Effector CD4-positive, alpha-beta T cell (primary cell): ENCODE data around the gene KIF7.

Experiments
- DNase-seq: peaks from one replicate; pipeline ENCODE4 v3.0.0-alpha.2; 2020

The KIF7 gene

DNA sequence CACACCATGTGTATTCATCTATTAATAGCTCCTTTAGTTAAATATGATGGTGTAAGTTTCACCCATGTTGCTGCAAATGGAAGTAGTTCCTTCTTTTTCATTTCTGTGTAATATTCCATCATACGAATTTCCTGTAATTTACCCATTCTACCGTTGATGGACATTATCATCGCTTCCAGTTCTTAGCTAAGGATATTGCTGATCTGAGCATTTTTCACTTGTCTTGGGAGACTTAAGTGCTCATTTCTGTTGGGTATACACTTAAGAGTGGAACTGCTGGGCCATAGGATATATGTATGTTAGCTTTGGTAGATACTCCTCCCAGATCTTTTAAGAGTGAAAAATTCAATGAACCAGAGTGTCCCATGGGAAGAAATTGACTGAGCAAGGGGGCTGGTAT, 12.9 kb upstream of the KIF7 start:
- no peak for DNase-seq

DNA sequence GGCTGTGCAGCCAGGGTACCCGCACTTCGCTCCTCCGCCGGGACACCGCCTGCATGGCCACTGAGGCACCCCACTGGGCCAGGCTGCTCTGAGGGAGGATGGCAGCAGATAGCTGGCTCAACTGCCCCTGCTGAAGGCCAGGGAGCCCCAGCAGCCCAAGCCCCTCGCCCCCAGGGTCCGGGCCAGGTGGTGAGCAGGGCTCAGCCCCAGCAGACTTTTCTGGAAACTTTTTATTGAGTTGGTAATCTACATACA, 12.4 kb upstream of the KIF7 start:
- no peak for DNase-seq

- no peak for DNase-seq
Observed at GRCh38 chr15:89666858-89667705, 11.8 kb upstream of the KIF7 start.

GRCh38 chr15:89666184-89666857, 11.1 kb upstream of the KIF7 start:
- no peak for DNase-seq

GRCh38 chr15:89665449-89666181, 10.3 kb upstream of the KIF7 start:
- DNase-seq, result no peak

- no peak for DNase-seq
Observed at GRCh38 chr15:89664441-89665350, 9.4 kb upstream of the KIF7 start.

GRCh38 chr15:89662893-89663626, 7.8 kb upstream of the KIF7 start:
- DNase-seq, result no peak

- no peak for DNase-seq
Observed at GRCh38 chr15:89660556-89660955, 5.3 kb upstream of the KIF7 start.

DNA sequence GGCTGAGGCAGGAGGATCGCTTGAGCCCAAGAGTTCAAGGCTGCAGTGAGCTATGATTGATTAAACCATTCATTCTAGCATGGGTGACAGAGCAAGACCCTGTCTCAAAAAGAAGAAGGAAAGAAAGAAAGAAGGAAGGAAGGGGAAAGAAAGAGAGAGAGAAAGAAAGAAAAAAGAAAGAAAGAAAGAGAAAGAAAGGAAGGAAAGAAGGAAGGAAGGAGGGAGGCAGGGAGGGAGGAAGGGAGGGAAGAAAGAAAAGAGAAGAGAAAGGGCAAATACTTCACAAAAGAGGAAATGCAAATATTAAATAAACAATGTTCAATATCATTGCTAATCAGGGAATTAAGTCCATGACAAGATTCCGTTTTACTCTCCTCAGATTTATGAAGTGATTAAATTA, 4.0 kb upstream of the KIF7 start:
- DNase-seq, result no peak

- no peak for DNase-seq
Observed at GRCh38 chr15:89657686-89658200, 2.5 kb upstream of the KIF7 start.

DNA sequence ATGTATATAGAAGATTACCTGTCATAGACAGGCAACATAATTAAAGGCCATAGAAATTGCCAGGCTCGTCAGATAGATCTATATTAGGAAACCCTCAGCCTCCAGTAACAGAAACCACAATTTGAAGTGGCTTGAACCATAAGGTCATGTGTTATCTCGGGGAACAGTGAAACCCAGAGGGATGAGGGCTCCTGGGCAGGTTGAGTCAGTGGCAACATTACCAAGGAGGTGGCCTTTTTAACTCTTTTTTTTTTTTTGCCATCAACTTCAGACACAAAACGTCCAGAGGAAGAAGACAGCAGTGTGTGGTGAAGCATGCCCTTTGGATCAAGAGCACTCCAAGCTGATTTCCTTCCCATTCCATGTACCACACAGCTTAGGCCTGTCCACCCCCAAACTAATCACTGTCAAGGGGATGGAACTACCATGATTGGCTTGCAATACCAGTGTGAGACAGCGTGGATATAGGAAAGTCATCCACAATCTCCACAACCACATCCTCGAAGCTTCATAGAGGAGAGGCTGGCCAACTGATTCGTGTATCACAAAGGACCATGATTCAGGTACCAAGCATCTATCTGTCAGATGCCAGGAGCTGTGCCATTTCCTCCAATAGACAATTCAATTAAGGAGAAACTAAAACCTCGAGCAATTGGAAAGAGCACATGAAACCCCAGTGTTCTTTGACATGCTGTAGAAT, 999 bp upstream of the KIF7 start:
- DNase-seq, result no peak

DNA sequence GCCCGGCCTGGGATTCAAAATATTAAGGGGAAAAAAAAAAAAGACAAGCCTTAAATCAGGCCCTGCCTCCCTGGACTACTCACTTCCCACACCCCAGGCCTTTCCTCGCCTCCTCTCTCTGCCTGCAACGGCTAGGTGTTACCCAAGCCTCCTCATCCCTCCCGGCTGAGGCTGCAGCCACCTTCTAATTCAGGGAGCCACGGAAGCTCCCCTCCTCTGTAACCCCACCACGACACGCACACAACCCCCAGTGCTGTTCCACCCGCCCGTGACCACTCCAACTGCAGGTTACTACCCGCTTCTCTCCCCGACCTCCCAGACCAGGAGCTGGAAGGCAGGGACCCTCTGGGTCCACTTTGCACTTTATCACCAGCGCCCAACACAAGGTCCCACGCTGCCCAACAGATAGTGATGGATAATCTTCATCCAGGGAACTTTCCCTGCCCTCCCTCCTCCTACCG, 936 bp downstream of the KIF7 start:
- DNase-seq, result no peak

DNA sequence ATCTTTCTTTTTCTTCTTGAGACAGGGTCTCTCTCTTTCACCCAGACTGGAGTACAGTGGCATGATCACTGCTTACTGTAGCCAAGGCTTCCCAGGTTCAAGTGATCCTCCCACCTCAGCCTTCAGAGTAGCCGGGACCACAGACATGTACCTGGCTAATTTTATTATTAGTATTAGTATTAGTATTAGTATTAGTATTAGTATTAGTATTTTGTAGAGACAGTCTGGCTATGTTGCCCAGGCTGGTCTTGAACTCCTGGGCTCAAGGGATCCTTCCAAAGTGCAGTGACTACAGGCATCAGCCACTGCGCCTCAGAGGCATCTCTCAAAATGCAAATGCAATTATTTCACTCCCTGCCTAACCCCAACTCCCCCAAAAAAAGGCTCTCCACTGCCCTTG, 1.7 kb downstream of the KIF7 start:
- DNase-seq, result no peak

DNA sequence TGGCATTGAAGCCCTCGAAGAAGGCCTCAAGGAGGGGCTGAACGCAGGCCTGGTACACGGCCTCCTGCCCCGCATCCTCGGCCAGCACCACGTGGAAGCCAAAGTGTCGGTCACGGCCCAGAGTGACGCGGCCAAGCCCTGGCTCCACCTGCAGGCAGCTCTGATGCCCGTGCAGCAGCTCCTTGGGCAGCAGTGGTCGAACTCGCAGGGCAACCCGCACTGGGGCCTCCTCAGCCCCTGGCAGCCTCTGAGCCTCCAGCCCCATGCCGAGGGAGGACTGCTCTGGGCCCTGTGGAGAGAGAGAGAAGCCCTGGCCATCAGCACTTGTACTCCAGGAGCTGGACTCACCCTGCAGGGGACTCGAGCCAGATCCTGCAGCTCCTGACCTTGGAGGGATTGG, 2.6 kb downstream of the KIF7 start:
- DNase-seq, result no peak

GRCh38 chr15:89652131-89652530, 3.1 kb downstream of the KIF7 start:
- DNase-seq, result no peak

DNA sequence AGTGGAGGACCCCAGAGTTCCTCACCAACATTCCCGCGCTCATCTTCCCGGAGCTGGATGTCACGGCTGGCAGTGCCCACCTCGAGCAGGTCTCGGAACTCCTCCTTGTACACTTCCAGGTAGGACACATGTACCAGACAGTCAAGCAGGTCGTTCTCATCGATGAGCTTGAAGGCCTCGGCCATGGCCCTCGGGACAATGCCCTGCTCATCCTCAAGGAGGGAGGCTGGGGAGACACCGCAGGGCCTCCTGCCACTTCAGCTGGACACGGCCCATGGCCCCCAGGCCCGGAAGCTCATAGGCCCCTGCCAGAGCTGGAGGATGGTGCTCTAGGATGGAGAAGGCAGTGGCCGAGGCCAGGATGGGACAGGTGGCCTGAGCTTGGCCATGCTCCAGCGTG, 5.6 kb downstream of the KIF7 start:
- DNase-seq, result no peak

- no peak for DNase-seq
Observed at GRCh38 chr15:89649013-89649625, 6.1 kb downstream of the KIF7 start.

DNA sequence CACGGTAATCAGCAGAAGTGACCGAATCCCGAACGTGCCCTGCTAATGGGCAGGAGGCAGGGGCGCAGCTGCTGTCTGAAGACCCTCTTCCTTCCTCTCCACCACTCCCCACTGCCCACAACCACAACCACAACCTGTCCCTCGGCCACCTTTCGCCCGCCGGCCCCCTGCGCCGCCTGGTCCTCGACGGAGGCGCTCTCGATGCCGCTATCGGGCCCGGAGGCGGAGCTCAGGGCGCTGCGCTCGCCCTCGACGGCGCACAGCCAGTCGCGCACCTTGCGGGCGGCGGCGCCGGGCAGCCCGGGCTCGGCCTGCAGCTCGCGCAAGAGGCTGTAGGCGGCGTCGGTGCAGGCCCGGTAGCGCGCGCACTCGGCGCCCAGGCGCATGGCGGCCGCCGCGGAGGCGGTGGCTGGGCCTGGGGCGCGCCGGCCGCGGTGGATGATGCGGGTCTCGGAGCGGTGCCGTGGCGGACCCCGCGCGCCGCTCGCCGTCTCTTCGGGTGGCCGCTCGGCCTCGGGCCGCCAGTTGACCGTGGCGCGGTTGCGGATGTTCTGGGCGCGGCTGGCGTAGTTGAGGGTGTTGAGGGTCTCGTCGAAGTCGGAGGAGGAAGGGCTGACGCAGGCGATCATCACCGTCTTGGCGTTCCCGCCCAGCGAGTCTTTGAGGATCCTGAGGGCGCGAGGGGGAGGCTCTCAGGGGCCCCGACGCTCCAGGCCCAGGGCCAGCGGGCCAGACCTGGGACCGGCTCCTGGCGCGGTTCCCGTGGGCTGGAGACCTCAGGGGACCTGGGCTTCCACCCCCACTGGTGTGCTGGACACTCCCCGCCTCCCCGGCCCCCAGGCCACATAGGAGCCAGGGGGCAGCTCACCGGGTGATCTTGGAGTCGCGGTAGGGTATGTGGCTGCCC, 6.9 kb downstream of the KIF7 start:
- no peak for DNase-seq

DNA sequence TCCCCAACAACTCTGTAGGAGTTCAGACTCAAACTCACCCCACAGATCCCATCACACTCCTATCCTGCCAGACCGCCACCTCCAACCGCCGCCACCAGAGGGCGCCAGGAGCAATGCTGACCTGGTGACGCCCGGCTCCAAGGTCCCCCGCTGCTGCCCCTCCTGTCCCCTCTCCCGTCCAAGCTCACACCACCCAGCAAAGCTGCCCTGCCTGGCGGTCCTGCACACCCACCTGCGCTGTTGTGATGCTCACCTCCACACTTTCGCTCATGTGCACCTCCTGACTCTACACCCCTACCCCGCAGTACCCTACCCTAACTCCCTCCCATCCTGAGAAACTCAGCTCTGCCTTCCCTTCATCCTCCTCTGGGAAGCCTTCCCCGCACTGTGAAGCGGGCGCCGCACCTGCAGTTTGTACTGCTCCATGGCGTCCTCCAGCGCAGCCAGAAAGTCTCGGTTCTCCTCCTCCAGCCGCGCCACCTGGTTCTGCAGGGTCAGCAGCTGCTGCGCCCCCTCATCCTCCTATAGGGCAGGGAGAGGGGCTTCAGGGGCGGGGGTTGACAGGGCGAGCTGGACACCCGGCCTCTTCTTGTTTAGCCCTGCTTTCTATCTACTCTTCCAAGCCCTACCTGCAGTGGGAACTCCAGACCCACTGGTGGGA, 7.9 kb downstream of the KIF7 start:
- DNase-seq, result peak; percentile 39
